HG02884 (cell line): ENCODE data around the gene NOSIP.

Experiments used
- ATAC-seq: cut with Tn5 transposase; IDR thresholded peaks from one replicate; pipeline ENCODE4 v1.9.1; 2021; ENCODE audit warnings: mild to moderate bottlenecking, moderate library complexity; ENCODE audit not compliant: unreplicated experiment

The NOSIP gene

GRCh38 chr19:49552749-49553148 is 27.6 kb downstream of the NOSIP start:
- ATAC-seq: no peak

GRCh38 chr19:49551531-49551930 is 28.8 kb downstream of the NOSIP start:
- ATAC-seq: no peak

GRCh38 chr19:49549045-49549444 is 31.3 kb downstream of the NOSIP start:
- no peak for ATAC-seq

- no peak for ATAC-seq
These were observed 33.4 kb downstream of the NOSIP start for GRCh38 chr19:49546825-49547565.

- no peak for ATAC-seq
These were observed 36.2 kb downstream of the NOSIP start for GRCh38 chr19:49544154-49544553.

- no peak for ATAC-seq
These were observed 37.3 kb downstream of the NOSIP start for GRCh38 chr19:49543032-49543431.

- no peak for ATAC-seq
These were observed 37.9 kb downstream of the NOSIP start for GRCh38 chr19:49542446-49542845.

GRCh38 chr19:49541914-49542313 is 38.4 kb downstream of the NOSIP start:
- ATAC-seq: no peak

- no peak for ATAC-seq
These were observed 41.0 kb downstream of the NOSIP start for GRCh38 chr19:49539192-49539952.

GRCh38 chr19:49538643-49539042 is 41.7 kb downstream of the NOSIP start:
- ATAC-seq: no peak

- no peak for ATAC-seq
These were observed 43.4 kb downstream of the NOSIP start for GRCh38 chr19:49536921-49537462.

GRCh38 chr19:49534632-49535385 is 45.5 kb downstream of the NOSIP start:
- ATAC-seq: no peak

- ATAC-seq: peak; percentile 50
These were observed 46.5 kb downstream of the NOSIP start for GRCh38 chr19:49533551-49534488.

- no peak for ATAC-seq
These were observed 49.6 kb downstream of the NOSIP start for GRCh38 chr19:49530708-49531107.

GRCh38 chr19:49528211-49528771 is 52.1 kb downstream of the NOSIP start:
- ATAC-seq: no peak

GRCh38 chr19:49524812-49525455 is 55.4 kb downstream of the NOSIP start:
- ATAC-seq: no peak

- ATAC-seq: no peak
These were observed 59.5 kb downstream of the NOSIP start for GRCh38 chr19:49520705-49521319.

GRCh38 chr19:49518033-49518432 is 62.3 kb downstream of the NOSIP start:
- ATAC-seq: no peak

GRCh38 chr19:49515767-49516166 is 64.6 kb downstream of the NOSIP start:
- ATAC-seq: no peak
